ENCODE data around the gene NLE1.
"Not testable (repeated sequence)": the region's sequence is repeated elsewhere in the genome, so short reads cannot be mapped to it uniquely, and the experiment has no call there.

NLE1 gene

GRCh38 chr17:35104844-35105450, 37.2 kb downstream of the NLE1 start:
- Histone ChIP-seq H3K9ac (ENCODE audit: insufficient read length) (no peak overlapping the region), H3K36me3 (ENCODE audit: insufficient read depth, low read length) (no peaks in the 10 kb centered on the region; the same call in 1 of the 2 replicates), H3K9me3 (ENCODE audit: low read depth, low read length) (no peaks in the 10 kb centered on the region), H3K27ac (no peak overlapping the region), H3K4me3 (no peak overlapping the region)
- TF ChIP-seq FOXP2 (optimal IDR thresholded peaks at IDR 0.05; ENCODE audit: control extremely low read depth, extremely low read length, insufficient read depth) (no peak), POLR2AphosphoS5 (IDR thresholded peaks at IDR 0.05; ENCODE audit: borderline replicate concordance, low read depth, low read length) (no peak), EZH2 (IDR thresholded peaks at IDR 0.05) (no peak)
- DNase-seq (ENCODE audit: low read depth, low spot score), result no peak

DNA sequence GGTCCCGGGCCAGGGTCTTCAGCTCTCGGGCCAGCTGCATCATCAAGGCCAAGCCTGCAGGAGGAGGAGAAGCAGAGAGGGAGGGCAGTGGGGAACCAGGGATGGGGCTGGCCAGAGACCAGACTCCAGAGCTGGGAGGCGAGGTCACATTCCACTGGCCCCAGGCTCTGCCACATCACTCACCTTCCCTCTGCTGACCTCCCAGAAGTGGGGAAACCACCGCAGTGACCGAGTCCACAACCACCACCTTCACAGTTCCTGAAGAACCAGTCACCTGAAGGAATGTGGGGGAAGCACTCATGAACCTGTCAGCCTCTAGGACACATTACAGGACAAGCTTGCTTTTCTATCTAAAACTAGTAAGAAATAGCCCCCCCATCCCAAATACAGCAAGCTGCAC, 38.8 kb downstream of the NLE1 start:
- H3K27ac ChIP-seq, result no peak overlapping the region
- no peak overlapping the region for H3K4me3 ChIP-seq
- TF ChIP-seq FOXP2 (optimal IDR thresholded peaks at IDR 0.05; ENCODE audit: control extremely low read depth, extremely low read length, insufficient read depth), result no peak
- no peak for TF ChIP-seq EZH2 (IDR thresholded peaks at IDR 0.05)
- no peak for TF ChIP-seq POLR2AphosphoS5 (IDR thresholded peaks at IDR 0.05; ENCODE audit: borderline replicate concordance, low read depth, low read length)
- no peaks in the 10 kb centered on the region for H3K9me3 ChIP-seq (ENCODE audit: low read depth, low read length)
- no peak overlapping the region for H3K9ac ChIP-seq (ENCODE audit: insufficient read length)
- H3K36me3 ChIP-seq (ENCODE audit: insufficient read depth, low read length), result no peaks in the 10 kb centered on the region; the same call in 1 of the 2 replicates
- no peak for DNase-seq (ENCODE audit: low read depth, low spot score)

DNA sequence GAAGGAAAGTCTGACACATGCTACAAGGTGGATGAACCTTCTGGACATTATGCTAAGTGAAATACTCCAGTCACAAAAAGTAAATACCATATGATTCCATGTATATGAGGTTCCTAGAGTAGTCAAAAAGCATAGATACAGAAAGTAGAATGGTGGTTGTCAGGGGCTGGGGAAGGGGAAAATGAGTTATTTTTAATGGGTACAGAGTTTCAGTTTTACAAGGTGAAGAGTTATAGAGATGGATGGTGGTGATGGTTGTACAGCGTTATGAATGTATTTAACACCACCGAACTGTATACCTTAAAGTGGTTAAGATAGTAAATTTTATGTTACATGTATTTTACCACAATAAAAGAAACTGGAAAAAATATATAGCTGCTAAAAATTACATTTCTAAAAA, 40.4 kb downstream of the NLE1 start:
- TF ChIP-seq FOXP2 (optimal IDR thresholded peaks at IDR 0.05; ENCODE audit: control extremely low read depth, extremely low read length, insufficient read depth) (no peak), POLR2AphosphoS5 (IDR thresholded peaks at IDR 0.05; ENCODE audit: borderline replicate concordance, low read depth, low read length) (no peak), EZH2 (IDR thresholded peaks at IDR 0.05) (no peak)
- H3K27ac ChIP-seq, result no peak overlapping the region

GRCh38 chr17:35101036-35101435, 41.1 kb downstream of the NLE1 start:
- TF ChIP-seq EZH2 (IDR thresholded peaks at IDR 0.05), result no peak
- TF ChIP-seq FOXP2 (optimal IDR thresholded peaks at IDR 0.05; ENCODE audit: control extremely low read depth, extremely low read length, insufficient read depth), result no peak
- TF ChIP-seq POLR2AphosphoS5 (IDR thresholded peaks at IDR 0.05; ENCODE audit: borderline replicate concordance, low read depth, low read length), result no peak
- H3K9me3 ChIP-seq (ENCODE audit: low read depth, low read length), result no peaks in the 10 kb centered on the region
- no peak overlapping the region for H3K4me3 ChIP-seq
- H3K9ac ChIP-seq (ENCODE audit: insufficient read length), result no peak overlapping the region
- no peak overlapping the region for H3K27ac ChIP-seq
- DNase-seq (ENCODE audit: low read depth, low spot score), result no peak
- H3K36me3 ChIP-seq (ENCODE audit: insufficient read depth, low read length), result no peaks in the 10 kb centered on the region; the same call in 1 of the 2 replicates

More for the DNA sequence above, 40.4 kb downstream of the NLE1 start:
- no peak overlapping the region for H3K9ac ChIP-seq (ENCODE audit: insufficient read length)
- H3K4me3 ChIP-seq, result no peak overlapping the region
- DNase-seq (ENCODE audit: low read depth, low spot score), result no peak
- no peaks in the 10 kb centered on the region for H3K9me3 ChIP-seq (ENCODE audit: low read depth, low read length)
- H3K36me3 ChIP-seq (ENCODE audit: insufficient read depth, low read length), result no peaks in the 10 kb centered on the region; the same call in 1 of the 2 replicates

DNA sequence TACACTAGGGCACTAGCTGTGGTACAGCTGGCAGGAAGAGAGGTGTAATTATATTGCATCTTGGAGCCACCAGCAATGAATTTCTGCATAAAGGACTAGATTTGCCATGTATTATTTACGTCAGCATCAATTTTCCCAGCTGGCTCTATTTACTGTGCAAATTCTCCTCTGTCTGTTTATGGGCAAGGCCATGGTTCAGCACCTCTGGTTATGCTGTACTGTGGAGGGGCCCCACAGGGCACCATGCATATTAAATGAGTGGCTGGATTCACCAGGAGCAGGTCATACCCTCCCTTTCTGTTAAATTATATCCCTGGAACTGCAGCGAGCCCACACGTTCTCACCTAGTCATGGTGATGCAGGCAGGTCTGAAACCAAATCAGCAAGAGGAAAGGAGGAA, 42.2 kb downstream of the NLE1 start:
- no peaks in the 10 kb centered on the region; the same call in 1 of the 2 replicates for H3K36me3 ChIP-seq (ENCODE audit: insufficient read depth, low read length)
- no peak overlapping the region for H3K27ac ChIP-seq
- no peak overlapping the region for H3K9ac ChIP-seq (ENCODE audit: insufficient read length)
- TF ChIP-seq EZH2 (IDR thresholded peaks at IDR 0.05), result no peak
- TF ChIP-seq FOXP2 (optimal IDR thresholded peaks at IDR 0.05; ENCODE audit: control extremely low read depth, extremely low read length, insufficient read depth), result no peak
- TF ChIP-seq POLR2AphosphoS5 (IDR thresholded peaks at IDR 0.05; ENCODE audit: borderline replicate concordance, low read depth, low read length), result no peak
- no peak for DNase-seq (ENCODE audit: low read depth, low spot score)
- no peak overlapping the region for H3K4me3 ChIP-seq
- no peaks in the 10 kb centered on the region for H3K9me3 ChIP-seq (ENCODE audit: low read depth, low read length)

DNA sequence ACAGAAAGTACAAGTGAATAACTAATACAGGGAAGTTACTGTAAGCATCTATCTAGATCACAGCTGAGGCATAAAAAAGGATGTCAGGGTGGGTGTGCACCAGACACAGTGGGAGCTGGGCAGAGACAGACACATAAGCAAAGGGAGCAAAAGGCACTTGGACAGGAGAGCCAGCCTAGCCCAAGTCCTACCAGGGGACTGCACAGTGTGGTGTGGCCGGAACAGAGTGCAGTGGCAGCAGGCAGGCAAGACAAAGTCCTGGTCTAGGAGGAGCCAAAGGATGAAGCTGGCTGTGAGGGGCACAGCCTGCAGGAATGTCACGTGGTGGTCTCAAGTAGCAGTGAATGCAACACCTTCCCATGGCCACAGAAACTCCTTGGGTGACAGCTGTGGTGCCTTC, 44.3 kb downstream of the NLE1 start:
- TF ChIP-seq POLR2AphosphoS5 (IDR thresholded peaks at IDR 0.05; ENCODE audit: borderline replicate concordance, low read depth, low read length) (no peak), EZH2 (IDR thresholded peaks at IDR 0.05) (no peak), FOXP2 (optimal IDR thresholded peaks at IDR 0.05; ENCODE audit: control extremely low read depth, extremely low read length, insufficient read depth) (no peak)
- no peak for DNase-seq (ENCODE audit: low read depth, low spot score)
- H3K4me3 ChIP-seq, result no peak overlapping the region
- H3K27ac ChIP-seq, result no peak overlapping the region
- H3K9me3 ChIP-seq (ENCODE audit: low read depth, low read length), result no peaks in the 10 kb centered on the region
- no peak overlapping the region for H3K9ac ChIP-seq (ENCODE audit: insufficient read length)
- H3K36me3 ChIP-seq (ENCODE audit: insufficient read depth, low read length), result no peaks in the 10 kb centered on the region; the same call in 1 of the 2 replicates

DNA sequence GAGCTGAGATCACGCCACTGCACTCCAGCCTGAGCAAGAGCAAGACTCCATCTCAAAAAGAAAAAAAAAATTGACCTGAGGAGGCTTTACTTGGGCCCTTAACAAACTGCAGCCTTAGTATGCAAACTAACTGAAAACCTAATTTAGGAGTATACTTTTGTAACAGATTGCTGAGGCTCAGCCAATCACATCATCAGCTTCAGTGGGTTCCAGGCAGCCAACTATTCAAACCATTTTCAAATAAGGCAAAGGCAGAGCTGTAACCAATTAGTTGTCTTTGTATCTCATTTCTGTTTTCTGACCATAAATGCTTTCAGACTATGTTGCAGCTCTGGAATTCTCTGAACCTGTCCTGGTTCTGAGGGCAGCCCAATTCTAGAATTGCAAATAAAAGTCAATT, 46.4 kb downstream of the NLE1 start:
- Histone ChIP-seq H3K9me3 (ENCODE audit: low read depth, low read length) (no peaks in the 10 kb centered on the region), H3K27ac (no peak overlapping the region)

DNA sequence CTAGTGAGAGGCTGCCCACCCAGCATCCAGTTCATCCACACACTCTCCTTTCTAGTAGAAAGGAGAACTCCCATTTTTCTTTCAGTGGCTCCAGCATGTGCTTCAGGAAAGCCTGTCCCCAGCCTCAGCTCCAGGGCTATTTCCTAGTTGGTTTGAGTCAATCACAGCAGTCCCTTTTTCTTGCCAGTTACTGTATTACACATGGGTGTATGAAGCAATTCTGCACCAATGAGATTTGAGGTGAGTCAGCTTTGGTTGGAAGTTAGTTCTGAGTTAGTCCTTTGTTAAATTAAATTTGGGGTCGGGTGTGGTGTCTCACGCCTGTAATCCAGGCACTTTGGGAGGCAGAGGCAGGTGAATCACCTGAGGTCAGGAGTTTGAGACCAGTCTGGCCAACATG, 47.2 kb downstream of the NLE1 start:
- no peak overlapping the region for H3K9ac ChIP-seq (ENCODE audit: insufficient read length)
- H3K27ac ChIP-seq, result no peak overlapping the region

More for the DNA sequence above, 46.4 kb downstream of the NLE1 start:
- DNase-seq (ENCODE audit: low read depth, low spot score), result no peak
- TF ChIP-seq FOXP2 (optimal IDR thresholded peaks at IDR 0.05; ENCODE audit: control extremely low read depth, extremely low read length, insufficient read depth), result no peak
- TF ChIP-seq EZH2 (IDR thresholded peaks at IDR 0.05), result no peak
- no peak for TF ChIP-seq POLR2AphosphoS5 (IDR thresholded peaks at IDR 0.05; ENCODE audit: borderline replicate concordance, low read depth, low read length)
- H3K4me3 ChIP-seq, result no peak overlapping the region
- H3K9ac ChIP-seq (ENCODE audit: insufficient read length), result no peak overlapping the region
- H3K36me3 ChIP-seq (ENCODE audit: insufficient read depth, low read length), result no peaks in the 10 kb centered on the region; the same call in 1 of the 2 replicates

GRCh38 chr17:35090707-35091106, 51.4 kb downstream of the NLE1 start:
- not testable (repeated sequence) for DNase-seq (ENCODE audit: low read depth, low spot score); H3K9ac ChIP-seq (ENCODE audit: insufficient read length); H3K36me3 ChIP-seq (ENCODE audit: insufficient read depth, low read length); H3K27ac ChIP-seq; H3K4me3 ChIP-seq; H3K9me3 ChIP-seq (ENCODE audit: low read depth, low read length)

More for the DNA sequence above, 47.2 kb downstream of the NLE1 start:
- TF ChIP-seq POLR2AphosphoS5 (IDR thresholded peaks at IDR 0.05; ENCODE audit: borderline replicate concordance, low read depth, low read length) (no peak), EZH2 (IDR thresholded peaks at IDR 0.05) (no peak), FOXP2 (optimal IDR thresholded peaks at IDR 0.05; ENCODE audit: control extremely low read depth, extremely low read length, insufficient read depth) (no peak)
- Histone ChIP-seq H3K36me3 (ENCODE audit: insufficient read depth, low read length) (no peaks in the 10 kb centered on the region), H3K9me3 (ENCODE audit: low read depth, low read length) (no peaks in the 10 kb centered on the region), H3K4me3 (no peak overlapping the region)
- DNase-seq (ENCODE audit: low read depth, low spot score), result no peak

Data from SK-N-MC (cell line).